Adrenal gland (tissue), 5 donors: ENCODE measurements around the gene DCTPP1.

Experiments
- CTCF ChIP-seq, 6 experiments: fragments of 450-650 bp in 4 of 6; fragments of 200-600 bp in 2 of 6; sonication (generic) in 1 of 6; IDR thresholded peaks; 1 replicate in 5 of 6; 2 replicates in 1 of 6; pipeline versions ENCODE4 v1.5.1 to v1.8.0; 2016 to 2021; ENCODE audit warnings: antibody characterized with exemption in 6 of 6, mild to moderate bottlenecking in 2 of 6, moderate library complexity in 1 of 6
- POLR2A ChIP-seq, 2 donors: fragments of 450-650 bp; IDR thresholded peaks; one replicate each; pipeline ENCODE4 v1.6.1; 2017; ENCODE audit warnings: antibody characterized with exemption in 2 of 2, mild to moderate bottlenecking in 2 of 2, moderate library complexity in 1 of 2
- donor health status: DM: no; HTN: no; CAD: no.

DNA sequence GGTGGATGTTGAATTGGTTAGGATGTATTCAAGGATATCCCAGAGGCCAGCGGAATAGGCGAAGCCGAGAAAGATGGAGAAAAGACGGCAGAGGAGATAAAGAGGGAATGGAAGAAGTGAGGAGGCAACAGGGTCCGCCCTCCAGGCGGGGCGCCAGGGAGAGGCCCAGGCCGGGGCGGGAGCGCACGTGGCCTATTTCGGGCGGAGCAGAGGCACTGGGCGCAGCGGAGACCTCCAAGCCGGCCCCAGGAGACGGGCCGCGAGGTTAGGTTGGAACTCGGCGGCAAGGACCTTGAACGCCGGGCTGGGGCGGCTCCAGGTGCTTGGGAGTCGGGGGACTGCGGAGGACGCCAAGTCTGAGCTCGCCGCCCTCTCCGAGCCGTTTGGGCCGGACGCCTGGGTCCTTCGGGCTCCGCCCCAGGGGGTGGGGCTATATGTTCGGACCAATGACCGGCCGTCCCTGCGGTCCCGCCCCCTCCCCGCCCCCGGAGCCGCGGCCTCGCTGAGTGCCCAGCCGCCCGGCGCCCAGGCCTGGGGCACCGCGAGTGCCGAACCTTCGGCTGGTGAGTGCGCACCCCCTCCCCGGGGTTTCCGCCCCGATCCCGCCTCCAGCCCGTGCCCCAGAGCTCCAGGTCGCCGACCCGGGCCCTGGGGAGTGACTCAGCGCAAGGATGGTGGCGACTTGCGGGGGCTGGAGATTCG is 22.6 kb downstream of the DCTPP1 start, which contains the start of gene ZNF771:
- TF ChIP-seq CTCF (IDR thresholded peaks at IDR 0.05), result peak in 1 of 6 experiments; percentile 2
- peak; percentile 48 to 72 for TF ChIP-seq POLR2A (IDR thresholded peaks at IDR 0.05)
